Dermis blood vessel endothelial cell (primary cell): Measurements from ENCODE around the gene RYR1. TPM values are rescaled to one million over a fixed set of nuclear protein-coding genes. Genes with fewer than 3 reads are reported as not detected.
A peak's percentile ranks its signal among the peaks of the same experiment; 100 is the strongest.
"Not testable (repeated sequence)": the region's sequence is repeated elsewhere in the genome, so short reads cannot be mapped to it uniquely, and the experiment has no call there.

Experiments
- DNase-seq: peaks from one replicate; pipeline ENCODE4 v3.0.0; 2010
- total RNA-seq: library from RNA; depleted of rRNA; stranded (reverse); fragments of >200 nt; gene quantifications from 2 replicates; pipeline ENCODE4 v1.2.3, GENCODE V29; 2014

Gene RYR1
- total RNA-seq, 1 donor from 2014 or later = under 0.01 TPM

DNA sequence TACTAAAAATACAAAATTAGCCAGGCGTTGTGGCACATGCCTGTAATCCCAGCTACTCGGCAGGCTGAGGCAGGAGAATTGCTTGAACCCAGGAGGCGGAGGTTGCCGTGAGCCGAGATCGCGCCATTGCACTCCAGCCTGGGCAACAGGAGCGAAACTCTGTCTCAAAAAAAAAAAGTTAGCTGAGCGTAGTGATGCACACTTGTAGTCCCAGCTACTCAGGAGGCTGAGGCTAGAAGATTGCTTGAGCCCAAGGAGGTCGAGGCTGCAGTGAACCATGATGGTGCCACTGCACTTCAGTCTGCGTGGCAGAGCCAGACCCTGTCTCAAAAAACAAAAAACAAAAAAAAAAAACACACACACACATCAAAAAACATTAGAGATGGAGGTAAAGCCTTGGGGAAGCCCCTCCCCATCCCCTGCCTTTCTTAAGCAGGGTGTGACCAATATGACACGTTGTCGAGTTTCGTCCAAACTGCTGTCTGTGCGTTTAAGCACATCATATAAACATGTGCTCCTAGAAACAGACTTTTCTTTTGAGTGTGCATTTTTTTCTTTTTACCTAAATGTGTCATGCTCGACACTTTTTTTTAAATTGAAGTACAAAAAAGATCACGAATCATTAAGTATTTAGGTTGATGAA lies 6.3 kb upstream of the RYR1 start:
- DNase-seq = not testable (repeated sequence)

DNA sequence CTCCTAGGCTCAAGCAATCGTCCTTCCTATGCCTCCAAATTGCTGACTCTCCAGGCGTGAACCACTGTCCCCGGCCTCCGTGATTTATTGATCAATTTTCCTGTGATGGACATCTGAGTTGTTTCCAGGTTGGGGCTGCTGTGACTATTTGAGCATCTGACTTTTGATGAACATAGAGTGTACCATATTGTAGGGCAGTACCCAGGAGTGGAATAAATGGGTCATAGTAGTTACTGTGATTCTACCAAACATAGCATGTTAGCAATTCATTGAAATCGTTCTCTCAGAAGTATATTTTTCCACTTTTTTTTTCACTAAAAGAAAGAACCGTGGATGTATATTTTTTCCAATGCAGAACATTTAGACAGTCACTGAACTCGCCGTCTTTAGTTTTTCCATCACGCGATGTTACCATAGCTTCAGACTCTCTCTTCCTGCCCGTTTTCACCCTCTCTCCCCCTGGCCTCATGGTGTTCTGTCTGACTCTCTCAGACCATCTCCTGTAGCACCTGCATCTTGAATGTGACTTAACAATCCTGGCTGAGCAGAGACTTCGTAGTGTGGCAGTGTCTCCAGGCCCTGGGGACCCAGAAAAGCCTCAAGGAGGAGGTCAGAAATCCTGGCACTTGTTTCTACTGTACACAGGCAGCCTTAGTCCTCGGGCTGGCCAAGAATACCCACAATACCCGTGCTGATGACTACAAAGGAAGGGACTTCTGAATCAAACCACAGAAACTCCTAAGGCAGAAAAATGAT lies 4.3 kb upstream of the RYR1 start:
- no peak for DNase-seq

DNA sequence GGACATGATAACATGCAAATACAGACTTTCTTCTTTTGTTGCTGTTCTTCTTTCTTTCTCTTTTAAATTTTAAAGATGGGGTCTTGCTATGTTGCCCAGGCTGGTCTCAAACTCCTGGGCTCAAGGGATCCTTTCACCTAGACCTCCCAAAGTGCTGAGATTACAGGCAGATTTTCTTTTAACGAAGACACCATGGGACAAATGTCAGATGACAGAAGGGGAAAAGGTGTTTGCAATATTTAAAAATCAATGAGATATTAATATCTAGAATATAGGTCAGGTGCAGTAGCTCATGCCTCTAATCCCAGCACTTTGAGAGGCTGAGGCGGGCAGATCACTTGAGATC lies 3.7 kb upstream of the RYR1 start:
- no peak for DNase-seq

DNA sequence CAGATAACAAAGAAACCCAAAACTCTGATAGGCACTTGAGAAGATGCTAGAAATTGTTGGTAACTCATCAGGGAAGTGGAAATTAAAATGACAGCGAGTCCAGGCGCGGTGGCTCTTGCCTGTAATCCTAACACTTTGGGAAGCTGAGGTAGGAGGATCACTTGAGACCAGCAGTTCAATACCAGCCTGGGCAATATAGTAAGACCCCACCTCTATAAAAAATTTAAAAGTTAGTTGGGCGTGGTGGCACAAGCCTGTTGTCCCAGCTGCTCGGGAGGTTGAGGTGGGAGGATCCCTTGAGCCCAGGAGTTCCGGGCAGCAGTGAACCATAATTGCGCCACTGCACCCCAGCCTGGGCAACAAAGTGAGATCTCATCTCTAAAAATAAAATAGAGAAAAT lies 2.6 kb upstream of the RYR1 start:
- no peak for DNase-seq

GRCh38 chr19:38434549-38435051 lies 1.1 kb downstream of the RYR1 start:
- no peak for DNase-seq

DNA sequence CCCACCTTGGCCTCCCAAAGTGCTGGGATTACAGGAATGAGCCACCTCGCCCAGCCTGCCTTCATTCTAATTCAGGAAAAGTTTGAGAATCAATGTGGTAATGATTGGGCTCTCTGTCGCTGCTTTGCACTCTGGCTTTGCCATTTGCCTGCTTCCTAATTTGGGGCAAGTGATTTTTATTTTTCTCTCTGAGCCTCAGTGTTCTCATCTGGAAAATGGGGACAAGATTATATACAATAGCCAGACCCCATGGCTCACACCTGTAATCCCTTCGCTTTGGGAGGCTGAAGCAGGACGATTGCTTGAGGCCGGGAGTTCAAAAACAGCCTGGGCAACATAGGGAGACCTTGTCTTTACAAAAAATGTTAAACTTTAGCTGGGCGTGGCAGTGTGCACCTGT lies 3.8 kb downstream of the RYR1 start:
- DNase-seq = no peak

- DNase-seq = no peak
Measured at GRCh38 chr19:38437917-38438316, 4.4 kb downstream of the RYR1 start.

GRCh38 chr19:38440592-38440991 lies 7.1 kb downstream of the RYR1 start:
- no peak for DNase-seq

- no peak for DNase-seq
Measured at GRCh38 chr19:38441657-38442348, 8.3 kb downstream of the RYR1 start.

GRCh38 chr19:38442736-38443135 lies 9.2 kb downstream of the RYR1 start:
- DNase-seq = no peak

GRCh38 chr19:38443458-38443999 lies 10.0 kb downstream of the RYR1 start:
- no peak for DNase-seq

DNA sequence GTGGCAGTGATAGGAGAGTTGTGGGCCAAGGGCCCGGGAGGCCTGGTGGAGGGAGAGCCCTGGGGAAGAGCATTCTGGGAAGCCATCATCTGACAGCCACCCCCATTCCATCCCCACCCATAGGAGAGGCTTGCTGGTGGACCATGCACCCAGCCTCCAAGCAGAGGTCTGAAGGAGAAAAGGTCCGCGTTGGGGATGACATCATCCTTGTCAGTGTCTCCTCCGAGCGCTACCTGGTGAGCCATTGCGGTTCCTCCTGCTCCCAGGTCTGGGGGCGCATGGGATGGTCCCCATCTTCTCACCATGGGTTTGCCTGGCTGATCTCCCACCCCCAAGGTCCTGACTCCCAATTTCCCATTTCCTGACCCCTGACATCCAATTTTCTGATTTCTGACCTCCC lies 10.5 kb downstream of the RYR1 start:
- DNase-seq = no peak

GRCh38 chr19:38445362-38445761 lies 11.9 kb downstream of the RYR1 start:
- DNase-seq = no peak

DNA sequence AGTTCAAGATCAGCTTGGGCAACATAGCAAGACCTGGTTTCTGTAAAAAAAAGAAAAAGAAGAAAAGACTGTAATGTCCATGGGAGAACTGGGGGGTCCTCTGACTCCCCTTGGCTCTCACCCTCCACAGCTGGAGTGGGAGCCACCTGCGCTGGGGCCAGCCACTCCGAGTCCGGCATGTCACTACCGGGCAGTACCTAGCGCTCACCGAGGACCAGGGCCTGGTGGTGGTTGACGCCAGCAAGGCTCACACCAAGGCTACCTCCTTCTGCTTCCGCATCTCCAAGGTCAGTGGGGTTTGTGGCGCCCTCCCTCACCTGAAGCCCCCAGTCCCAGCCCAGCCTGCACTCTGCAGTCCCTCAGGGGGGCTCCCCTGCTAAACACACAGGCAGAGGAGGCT lies 14.7 kb downstream of the RYR1 start:
- DNase-seq = no peak

DNA sequence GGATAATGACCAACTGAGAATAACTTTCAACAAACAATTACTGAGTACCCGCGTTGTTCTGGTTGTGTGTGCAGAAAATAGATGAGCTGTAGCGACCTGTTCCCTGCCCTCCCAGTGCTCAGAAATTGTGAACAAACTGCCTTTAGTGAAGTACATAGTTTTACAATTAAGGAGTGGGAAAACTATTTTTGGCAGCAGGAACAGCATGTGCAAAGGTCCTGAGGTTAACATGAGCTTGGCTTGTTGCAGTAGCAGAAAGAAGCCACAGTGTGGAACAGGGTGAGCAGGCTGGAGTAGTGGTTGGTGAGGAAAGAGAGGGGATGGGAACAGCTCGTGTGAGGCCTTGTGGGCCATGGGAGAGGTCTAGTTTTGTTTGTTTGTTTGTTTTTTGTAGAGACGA lies 16.0 kb downstream of the RYR1 start:
- no peak for DNase-seq

- no peak for DNase-seq
Measured at GRCh38 chr19:38451036-38451435, 17.5 kb downstream of the RYR1 start.

DNA sequence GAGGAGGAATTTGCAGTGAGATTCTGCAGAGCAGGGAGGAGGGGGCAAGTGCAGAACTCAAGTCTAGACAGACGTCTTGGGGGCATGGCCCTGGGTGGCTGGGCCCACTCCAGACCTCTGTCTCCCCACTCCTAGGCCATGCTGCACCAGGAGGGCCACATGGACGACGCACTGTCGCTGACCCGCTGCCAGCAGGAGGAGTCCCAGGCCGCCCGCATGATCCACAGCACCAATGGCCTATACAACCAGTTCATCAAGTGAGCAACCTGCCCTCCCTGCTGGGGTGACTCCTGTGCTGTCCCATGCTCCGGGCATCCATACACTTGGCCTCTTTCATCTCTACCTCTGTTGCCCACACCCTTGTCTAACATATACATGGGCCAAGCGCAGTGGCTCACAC lies 18.1 kb downstream of the RYR1 start:
- DNase-seq = no peak

- no peak for DNase-seq
Measured at GRCh38 chr19:38452430-38453366, 19.2 kb downstream of the RYR1 start.

GRCh38 chr19:38453596-38453995 lies 20.1 kb downstream of the RYR1 start:
- no peak for DNase-seq

- DNase-seq = peak; percentile 41
Measured at GRCh38 chr19:38455031-38455430, 21.5 kb downstream of the RYR1 start.

DNA sequence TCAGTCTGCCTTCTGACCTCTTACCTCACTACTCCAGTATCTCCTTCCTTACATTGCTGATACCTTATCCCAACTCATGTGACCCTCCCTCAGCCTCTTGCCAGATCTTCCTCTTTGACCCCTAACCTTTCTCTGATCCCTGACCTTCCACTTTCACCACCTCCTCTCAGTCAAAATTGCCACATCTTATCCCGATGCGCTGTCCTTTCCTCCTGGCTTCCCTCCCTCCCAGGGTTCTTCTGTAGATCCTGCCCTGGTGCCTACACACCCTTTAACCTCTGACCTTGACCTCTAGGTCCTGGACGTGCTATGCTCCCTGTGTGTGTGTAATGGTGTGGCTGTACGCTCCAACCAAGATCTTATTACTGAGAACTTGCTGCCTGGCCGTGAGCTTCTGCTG lies 23.7 kb downstream of the RYR1 start:
- no peak for DNase-seq

- no peak for DNase-seq
Measured at GRCh38 chr19:38457690-38458405, 24.4 kb downstream of the RYR1 start.
